H1 (cell line): ENCODE data around the gene ZNF692. TPM values are rescaled to one million over a fixed set of nuclear protein-coding genes. Genes with fewer than 3 reads are reported as not detected.

Experiments
- CTCF ChIA-PET: fragments of 300-600 bp; sonication (Branson Sonifier 250); formaldehyde crosslinking; loops from one replicate; lab custom pipeline; 2021; ENCODE audit not compliant: partially characterized antibody; lab: Charles Lee
- POLR2A ChIA-PET: fragments of 300-600 bp; sonication (Branson Sonifier 250); formaldehyde crosslinking; loops from one replicate; lab custom pipeline; 2021; ENCODE audit warnings: inconsistent platforms; ENCODE audit not compliant: partially characterized antibody; lab: Charles Lee
- DNase-seq, 2 experiments: peaks; one replicate each; pipeline versions ENCODE4 v3.0.0 to v3.0.0-alpha.2; 2010 to 2022; ENCODE audit warnings: low spot score in 2 of 2, low read depth in 1 of 2, mixed read lengths in 1 of 2
- FAIRE-seq: peaks from 2 replicates; lab custom pipeline; 2011; peaks lifted over from hg19 to GRCh38; lab: Jason Lieb, UNC
- H2AFZ ChIP-seq: 2 replicates; pipeline ENCODE4 v1.8.1; 2012; ENCODE audit warnings: low read length, inconsistent platforms
- H2AK5ac ChIP-seq: 2 replicates; pipeline ENCODE4 v1.6.1; 2013; ENCODE audit warnings: low read depth, low read length
- H2BK120ac ChIP-seq: replicated peaks from 2 replicates; pipeline ENCODE3; 2013; ENCODE audit warnings: low read depth, low read length, inconsistent platforms
- H2BK12ac ChIP-seq: 2 replicates; pipeline ENCODE4 v1.6.1; 2013; ENCODE audit warnings: low read depth, low read length
- H2BK15ac ChIP-seq: 2 replicates; pipeline ENCODE4 v1.6.1; 2013; ENCODE audit warnings: low read length
- H2BK20ac ChIP-seq: 2 replicates; pipeline ENCODE4 v1.6.1; 2013; ENCODE audit warnings: low read length
- H2BK5ac ChIP-seq: 2 replicates; pipeline ENCODE4 v1.6.1; 2013; ENCODE audit warnings: low read depth, low read length
- H3K14ac ChIP-seq: 2 replicates; pipeline ENCODE4 v1.6.1; 2013; ENCODE audit warnings: inconsistent platforms; ENCODE audit not compliant: insufficient read length
- H3K18ac ChIP-seq: 2 replicates; pipeline ENCODE4 v1.6.1; 2013; ENCODE audit warnings: low read length; ENCODE audit errors: extremely low read depth
- H3K23ac ChIP-seq: 2 replicates; pipeline ENCODE4 v1.6.1; 2013; ENCODE audit warnings: inconsistent platforms; ENCODE audit not compliant: insufficient read length
- H3K23me2 ChIP-seq: 2 replicates; pipeline ENCODE4 v1.6.1; 2013; ENCODE audit warnings: low read depth, low read length
- H3K27ac ChIP-seq: 2 replicates; pipeline ENCODE4 v1.6.1; 2011; ENCODE audit warnings: low read depth, low read length, inconsistent platforms
- H3K27me3 ChIP-seq, 4 experiments: replicated peaks in 1 of 4; 1 replicate in 1 of 4; 2 replicates in 3 of 4; pipeline versions ENCODE4 v1.6.1 to v1.8.1; 2011 to 2013; ENCODE audit warnings: low read length in 3 of 4, mild to moderate bottlenecking in 3 of 4, inconsistent platforms in 2 of 4, mixed read lengths in 2 of 4, moderate library complexity in 1 of 4; ENCODE audit not compliant: control insufficient read depth in 3 of 4, insufficient read depth in 3 of 4; ENCODE audit errors: extremely low read depth in 1 of 4
- H3K36me3 ChIP-seq, 4 experiments: 2 replicates each; pipeline versions ENCODE4 v1.6.1 to v1.8.1; 2011 to 2013; ENCODE audit warnings: mild to moderate bottlenecking in 4 of 4, low read length in 3 of 4, moderate library complexity in 2 of 4, control low read depth in 1 of 4, inconsistent platforms in 1 of 4; ENCODE audit not compliant: insufficient read depth in 4 of 4, control insufficient read depth in 2 of 4
- H3K4ac ChIP-seq: replicated peaks from 2 replicates; pipeline ENCODE3; 2013; ENCODE audit warnings: low read length, low read depth, mixed read lengths, inconsistent platforms; ENCODE audit not compliant: insufficient read length
- H3K4me1 ChIP-seq, 4 experiments: replicated peaks in 1 of 4; 1 replicate in 1 of 4; 2 replicates in 3 of 4; pipeline versions ENCODE4 v1.6.1 to v1.8.1; 2011 to 2013; ENCODE audit warnings: low read length in 3 of 4, inconsistent platforms in 2 of 4, mixed read lengths in 1 of 4; ENCODE audit not compliant: insufficient read depth in 4 of 4, control insufficient read depth in 3 of 4
- H3K4me2 ChIP-seq, 2 experiments: 2 replicates each; pipeline versions ENCODE4 v1.6.1 to v1.8.1; 2011 to 2013; ENCODE audit warnings: low read depth in 2 of 2, low read length in 2 of 2, control low read depth in 1 of 2, inconsistent platforms in 1 of 2, mild to moderate bottlenecking in 1 of 2; ENCODE audit not compliant: insufficient read depth in 1 of 2
- H3K4me3 ChIP-seq, 4 experiments: fragments of 200-600, 300-600 bp in 1 of 4; sonication (generic), shearing (Covaris generic), sonication (Bioruptor Twin) in 1 of 4; 2 replicates each; pipeline versions ENCODE4 v1.5.1 to v1.8.1; 2011 to 2016; ENCODE audit warnings: low read length in 4 of 4, low read depth in 3 of 4, control low read depth in 2 of 4, inconsistent platforms in 2 of 4, mild to moderate bottlenecking in 2 of 4, mixed read lengths in 1 of 4, moderate library complexity in 1 of 4; ENCODE audit not compliant: insufficient read depth in 2 of 4; ENCODE audit errors: extremely low read depth in 1 of 4
- H3K56ac ChIP-seq: replicated peaks from 2 replicates; pipeline ENCODE3; 2013; ENCODE audit warnings: low read depth, mild to moderate bottlenecking, mixed read lengths, low read length, inconsistent platforms; ENCODE audit not compliant: insufficient read length
- H3K79me1 ChIP-seq: 2 replicates; pipeline ENCODE4 v1.6.1; 2013; ENCODE audit warnings: low read depth, low read length, control low read depth
- H3K79me2 ChIP-seq, 2 experiments: 2 replicates each; pipeline versions ENCODE4 v1.6.1 to v1.8.1; 2012 to 2013; ENCODE audit warnings: low read length in 2 of 2, mild to moderate bottlenecking in 2 of 2, inconsistent platforms in 1 of 2; ENCODE audit not compliant: insufficient read depth in 2 of 2, control insufficient read depth in 1 of 2
- H3K9ac ChIP-seq, 4 experiments: replicated peaks in 1 of 4; 1 replicate in 1 of 4; 2 replicates in 3 of 4; pipeline versions ENCODE4 v1.6.1 to v1.8.1; 2011 to 2013; ENCODE audit warnings: low read depth in 3 of 4, low read length in 3 of 4, control low read depth in 2 of 4, mild to moderate bottlenecking in 2 of 4, moderate library complexity in 2 of 4, inconsistent platforms in 1 of 4; ENCODE audit errors: extremely low read depth in 1 of 4
- H3K9me3 ChIP-seq, 2 experiments: 2 replicates each; pipeline versions ENCODE4 v1.6.1 to v1.8.1; 2012 to 2013; ENCODE audit warnings: mild to moderate bottlenecking in 2 of 2, moderate library complexity in 2 of 2, control low read depth in 1 of 2, inconsistent platforms in 1 of 2, low read depth in 1 of 2, low read length in 1 of 2, mixed read lengths in 1 of 2; ENCODE audit not compliant: insufficient read depth in 2 of 2
- H4K20me1 ChIP-seq, 2 experiments: replicated peaks in 1 of 2; 2 replicates each; pipeline versions ENCODE3 to v1.8.1; 2011 to 2013; ENCODE audit warnings: inconsistent platforms in 2 of 2, low read length in 2 of 2, mild to moderate bottlenecking in 1 of 2; ENCODE audit not compliant: insufficient read depth in 2 of 2, control insufficient read depth in 1 of 2
- H4K5ac ChIP-seq: 2 replicates; pipeline ENCODE4 v1.6.1; 2013; ENCODE audit warnings: low read length, low read depth, mixed read lengths, inconsistent platforms; ENCODE audit not compliant: insufficient read length
- H4K8ac ChIP-seq: 2 replicates; pipeline ENCODE4 v1.8.0; 2013; ENCODE audit warnings: mild to moderate bottlenecking, moderate library complexity, low read length, inconsistent platforms; ENCODE audit not compliant: insufficient read depth; ENCODE audit errors: extremely low read depth
- H4K91ac ChIP-seq: replicated peaks from 2 replicates; pipeline ENCODE3; 2013; ENCODE audit warnings: low read length, mixed read lengths, inconsistent platforms; ENCODE audit not compliant: insufficient read length
- KDM4A ChIP-seq: IDR thresholded peaks from one replicate; pipeline ENCODE4 v1.7.1; 2012; ENCODE audit warnings: low read depth, mild to moderate bottlenecking, moderate library complexity, low read length, inconsistent platforms; ENCODE audit not compliant: severe bottlenecking
- PHF8 ChIP-seq: fragments of 200-600 bp; sonication (generic); conservative IDR thresholded peaks from 2 replicates; pipeline ENCODE4 v1.7.1; 2012; ENCODE audit warnings: low read depth, mild to moderate bottlenecking, inconsistent platforms, low read length, moderate library complexity
- POLR2AphosphoS5 ChIP-seq: IDR thresholded peaks from 2 replicates; pipeline ENCODE4 v1.6.1; 2011; ENCODE audit warnings: low read depth, low read length
- RBBP5 ChIP-seq: IDR thresholded peaks from 2 replicates; pipeline ENCODE4 v1.7.1; 2012; ENCODE audit warnings: low read depth, mild to moderate bottlenecking, inconsistent platforms, low read length, moderate library complexity, borderline replicate concordance
- SAP30 ChIP-seq: fragments of 300-600 bp; sonication (generic); IDR thresholded peaks from 2 replicates; pipeline ENCODE4 v1.7.1; 2012; ENCODE audit warnings: low read length, moderate library complexity, mild to moderate bottlenecking, inconsistent platforms; ENCODE audit not compliant: insufficient read depth, insufficient replicate concordance
- SIN3A ChIP-seq, 2 experiments: IDR thresholded peaks in 1 of 2; conservative IDR thresholded peaks in 1 of 2; 2 replicates each; pipeline ENCODE4 v1.6.1; 2011 to 2012; ENCODE audit warnings: low read length in 2 of 2, improper control_type of control experiment in 1 of 2, low read depth in 1 of 2, mild to moderate bottlenecking in 1 of 2
- SP2 ChIP-seq: IDR thresholded peaks from 2 replicates; pipeline ENCODE4 v1.6.1; 2012; ENCODE audit warnings: mild to moderate bottlenecking, low read length, inconsistent platforms
- TBP ChIP-seq: IDR thresholded peaks from 2 replicates; pipeline ENCODE4 v1.6.1; 2011; ENCODE audit warnings: low read depth, low read length, improper control_type of control experiment
- YY1 ChIP-seq: IDR thresholded peaks from 2 replicates; pipeline ENCODE4 v1.6.1; 2011; ENCODE audit warnings: low read depth, mild to moderate bottlenecking, low read length
- WGBS, 2 experiments: shearing (Covaris generic) in 1 of 2; methylation state at CpG; one replicate each; pipeline versions ENCODE4 v1.1.6 to v1.1.7; 2013 to 2015; ENCODE audit warnings: low lambda C conversion rate in 2 of 2, mixed read lengths in 2 of 2, inconsistent platforms in 1 of 2, low coverage in 1 of 2, missing lambda C conversion rate in 1 of 2; ENCODE audit not compliant: insufficient replicate concordance in 2 of 2, insufficient coverage in 1 of 2, insufficient read length in 1 of 2; ENCODE audit errors: extremely low coverage in 1 of 2, missing lambda C conversion rate in 1 of 2; 5-methylcytosine and 5-hydroxymethylcytosine counted together
- polyA plus RNA-seq, 7 experiments: library from polyadenylated mRNA; depleted of rRNA in 3 of 7; stranded (reverse) in 5 of 7; unstranded in 2 of 7; fragments of >200 nt in 5 of 7; fragments of 200-250 nt in 2 of 7; gene quantifications; 1 replicate in 5 of 7; 2 replicates in 1 of 7; 4 replicates in 1 of 7; pipeline versions ENCODE4 v1.2.1 to v1.2.3, GENCODE V29; 2011 to 2013; ENCODE audit warnings: missing spikeins in 2 of 7, mixed read lengths in 2 of 7
- total RNA-seq: library from RNA; stranded (reverse); fragmentation: NEBNext Ultra II Directional; extraction: Animal tissue kit (Norgen Biotek cat#: 25700); gene quantifications from 2 replicates; pipeline ENCODE4 v1.2.1, GENCODE V29; 2021

Gene ZNF692
- total and polyA plus RNA-seq, 2 of the 8 experiments (the other 6 are each of a cell fraction or from before 2014, with no cell fraction given), result 38.4 to 52.3 TPM

DNA sequence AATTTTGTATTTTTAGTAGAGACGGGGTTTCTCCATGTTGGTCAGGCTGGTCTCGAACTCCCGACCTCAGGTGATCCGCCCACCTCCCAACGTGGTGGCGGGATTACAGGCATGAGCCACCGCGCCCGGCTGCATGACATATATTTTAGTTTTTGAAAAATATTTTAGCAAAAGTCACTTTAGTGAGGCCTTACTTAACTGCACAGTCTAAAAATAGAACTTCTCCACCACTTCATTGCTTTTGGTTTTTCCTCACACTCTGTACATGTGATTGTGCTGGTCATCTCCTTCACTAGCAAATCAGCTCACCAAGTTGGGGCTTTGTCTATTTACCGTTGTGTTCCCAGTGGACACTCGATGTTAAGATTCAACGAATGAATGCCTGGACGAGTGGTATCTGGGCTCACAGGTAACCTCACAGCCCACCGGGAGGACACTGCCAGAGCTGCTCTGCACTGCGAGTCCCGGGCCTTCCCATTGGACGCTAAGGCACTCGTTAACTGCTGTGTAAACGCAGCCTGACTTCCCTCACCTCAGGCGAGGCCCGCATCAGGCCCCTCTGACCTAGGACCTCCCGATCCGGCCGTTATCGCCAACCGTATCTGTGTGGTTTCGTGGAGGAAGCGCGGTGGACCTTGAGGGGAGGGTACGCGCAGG is 14.0 kb upstream of the ZNF692 start:
- Histone ChIP-seq H4K91ac (peak overlapping the region; percentile 62), H3K9me3 (no peaks in the 10 kb centered on the region), H3K4ac (no peak overlapping the region), H2BK12ac (peak overlapping the region; percentile 20; the same call in 1 of the 2 replicates), H3K36me3 (no peaks in the 10 kb centered on the region), H3K4me1 (peaks cover 0 to 2% (median 0%) of the 10 kb centered on the region in 4 experiments; a peak in 1 of 7 replicates), H3K18ac (no peak overlapping the region; the same call in 1 of the 2 replicates), H3K79me1 (no peaks in the 10 kb centered on the region), H2BK15ac (peak overlapping the region; percentile 10; the same call in 1 of the 2 replicates), H3K23me2 (peaks cover 4% of the 10 kb centered on the region), H2BK120ac (no peak overlapping the region), H2AK5ac (no peak overlapping the region), H3K9ac (peak overlapping the region in 3 of 4 experiments; percentile 62 to 79 (median 79); a peak in 6 of 7 replicates), H3K27me3 (no peaks in the 10 kb centered on the region), H2BK5ac (peak overlapping the region; percentile 5; the same call in 1 of the 2 replicates), H4K5ac (peak overlapping the region; percentile 44), H4K8ac (peak overlapping the region; percentile 75; the same call in 1 of the 2 replicates), H3K14ac (peak overlapping the region; percentile 84), H4K20me1 (no peaks in the 10 kb centered on the region), H3K79me2 (no peaks in the 10 kb centered on the region), H3K23ac (no peak overlapping the region), H3K4me3 (peak overlapping the region; percentile 85 to 94 (median 90)), H3K27ac (peak overlapping the region; percentile 62; the same call in 1 of the 2 replicates), H2BK20ac (no peak overlapping the region), H2AFZ (peak overlapping the region; percentile 100), H3K4me2 (peak overlapping the region; percentile 80 to 87), H3K56ac (peak overlapping the region; percentile 60)
- peak; percentile 39 for TF ChIP-seq POLR2AphosphoS5
- TF ChIP-seq SAP30, result peak; percentile 65
- TF ChIP-seq SIN3A (conservative IDR thresholded peaks at IDR 0.05 in 1 of 2, IDR thresholded peaks at IDR 0.05 in 1 of 2; ENCODE audit: low read depth in 1 of 2, low read length in 2 of 2), result peak in 1 of 2 experiments; percentile 21; a peak in 1 of 4 replicates
- 0 out of 2 replicates have a peak, but pooled peaks have one; percentile 45 for TF ChIP-seq PHF8
- no peak for TF ChIP-seq TBP
- 0 out of 2 replicates have a peak, but pooled peaks have one; percentile 21 for TF ChIP-seq YY1
- peak; percentile 62 for TF ChIP-seq KDM4A
- TF ChIP-seq RBBP5, result no peak; the same call in 1 of the 2 replicates
- TF ChIP-seq SP2, result no peak
- DNase-seq, result peak in 1 of 2 experiments; percentile 80
- 3% methylated on average over 31 of the region's 31 CpGs; no CpG with 5 or more reads in 1 of the 2 experiments for WGBS, 2 experiments
- no peak for FAIRE-seq
- POLR2A ChIA-PET, result interaction anchor here (0.6 to 4.6 kb wide), 10 partner anchors 10 to 51 kb away, joined by 3 to 46 read pairs (median 8); partner anchors contain the start of genes PGBD2, SH3BP5L, ZNF672 and ZNF692
- CTCF ChIA-PET, result interaction anchor here (1.0 to 4.0 kb wide), 9 partner anchors 12 to 55 kb away, joined by 3 to 32 read pairs (median 5); partner anchors contain the start of genes PGBD2 and ZNF692
